Body of pancreas (tissue), 4 donors: ENCODE results near the gene GPM6B. TPM values are rescaled to one million over a fixed set of nuclear protein-coding genes. Genes with fewer than 3 reads are reported as not detected.

ENCODE experiments used
- ATAC-seq: fragments of 150-250 bp; one replicate; pipeline ENCODE4 v1.9.1; 2016
- DNase-seq, 4 donors: peaks; one replicate each; pipeline ENCODE4 v3.0.0-alpha.2; 2019
- H3K27ac ChIP-seq, 4 donors: fragments of 200-600 bp; sonication (generic); 1 replicate in 3 of 4; 2 replicates in 1 of 4; pipeline versions ENCODE4 v1.5.1 to v1.6.1; 2016 to 2019; ENCODE audit warnings: mild to moderate bottlenecking in 1 of 4, mixed read lengths in 1 of 4, moderate library complexity in 1 of 4
- H3K27me3 ChIP-seq, 2 donors: fragments of 200-600 bp; sonication (generic); one replicate each; pipeline ENCODE4 v1.6.0; 2016; ENCODE audit warnings: mild to moderate bottlenecking in 1 of 2
- H3K36me3 ChIP-seq, 2 donors: fragments of 200-600 bp; sonication (generic); replicated peaks in 1 of 2; 2 replicates each; pipeline ENCODE4 v1.5.1; 2016; ENCODE audit warnings: low read depth in 2 of 2; ENCODE audit not compliant: insufficient read depth in 1 of 2
- H3K4me1 ChIP-seq: fragments of 200-600 bp; sonication (generic); one replicate; pipeline ENCODE4 v1.6.0; 2016
- H3K4me3 ChIP-seq, 2 donors: fragments of 200-600 bp; sonication (generic); 1 replicate in 1 of 2; 2 replicates in 1 of 2; pipeline ENCODE4 v1.5.1; 2016 to 2019
- H3K9me3 ChIP-seq, 3 donors: fragments of 200-600 bp; sonication (generic); 1 replicate in 2 of 3; 2 replicates in 1 of 3; pipeline ENCODE4 v1.5.1; 2016
- POLR2A ChIP-seq, 3 donors: fragments of 450-650 bp; IDR thresholded peaks; one replicate each; pipeline ENCODE4 v1.6.1; 2016; ENCODE audit warnings: antibody characterized with exemption in 3 of 3, mild to moderate bottlenecking in 2 of 3
- WGBS, 2 donors: methylation state at CpG; one replicate each; pipeline ENCODE4 v1.1.5; 2017; 5-methylcytosine and 5-hydroxymethylcytosine counted together
- intact Hi-C: fragments of 100-400 bp; cut with DNase I; formaldehyde crosslinking; loops from one replicate; pipeline ENCODE4 v1.15.1; 2023
- total RNA-seq, 2 donors: library from RNA; depleted of rRNA; stranded (reverse); fragments of >200 nt; gene quantifications; one replicate each; pipeline ENCODE4 v1.1.0, GENCODE V29; 2016
- TF ChIP-seq, protein P1 (sequence below), 7 experiments: fragments of 450-650 bp in 4 of 7; fragments of 200-600 bp in 3 of 7; sonication (generic) in 3 of 7; IDR thresholded peaks; one replicate each; pipeline ENCODE4 v1.5.1; 2016 to 2019; ENCODE audit warnings: antibody characterized with exemption in 7 of 7

The GPM6B gene
- total RNA-seq, 2 donors from 2014 or later: under 0.01 to 2.3 TPM

- intact Hi-C loops: no loop called here
- WGBS, 2 donors: 87 to 89% methylated on average over 3 of the region's 3 CpGs
- Histone ChIP-seq H3K27ac (no peak overlapping the region), H3K4me3 (no peak overlapping the region), H3K9me3 (no peaks in the 10 kb centered on the region), H3K36me3 (no peaks in the 10 kb centered on the region), H3K27me3 (no peaks in the 10 kb centered on the region), H3K4me1 (no peaks in the 10 kb centered on the region)
- ATAC-seq (no peak), DNase-seq (no peak)
- TF ChIP-seq, protein P1, sequence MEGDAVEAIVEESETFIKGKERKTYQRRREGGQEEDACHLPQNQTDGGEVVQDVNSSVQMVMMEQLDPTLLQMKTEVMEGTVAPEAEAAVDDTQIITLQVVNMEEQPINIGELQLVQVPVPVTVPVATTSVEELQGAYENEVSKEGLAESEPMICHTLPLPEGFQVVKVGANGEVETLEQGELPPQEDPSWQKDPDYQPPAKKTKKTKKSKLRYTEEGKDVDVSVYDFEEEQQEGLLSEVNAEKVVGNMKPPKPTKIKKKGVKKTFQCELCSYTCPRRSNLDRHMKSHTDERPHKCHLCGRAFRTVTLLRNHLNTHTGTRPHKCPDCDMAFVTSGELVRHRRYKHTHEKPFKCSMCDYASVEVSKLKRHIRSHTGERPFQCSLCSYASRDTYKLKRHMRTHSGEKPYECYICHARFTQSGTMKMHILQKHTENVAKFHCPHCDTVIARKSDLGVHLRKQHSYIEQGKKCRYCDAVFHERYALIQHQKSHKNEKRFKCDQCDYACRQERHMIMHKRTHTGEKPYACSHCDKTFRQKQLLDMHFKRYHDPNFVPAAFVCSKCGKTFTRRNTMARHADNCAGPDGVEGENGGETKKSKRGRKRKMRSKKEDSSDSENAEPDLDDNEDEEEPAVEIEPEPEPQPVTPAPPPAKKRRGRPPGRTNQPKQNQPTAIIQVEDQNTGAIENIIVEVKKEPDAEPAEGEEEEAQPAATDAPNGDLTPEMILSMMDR (IDR thresholded peaks at IDR 0.05): no peak
- TF ChIP-seq POLR2A (IDR thresholded peaks at IDR 0.05): no peak
Measured at GRCh38 chrX:13748486-13748885, 68.4 kb downstream of the GPM6B start.

GRCh38 chrX:13747836-13748235 is 69.1 kb downstream of the GPM6B start:
- Histone ChIP-seq H3K4me3 (no peak overlapping the region), H3K4me1 (no peaks in the 10 kb centered on the region), H3K27ac (no peak overlapping the region), H3K36me3 (no peaks in the 10 kb centered on the region), H3K9me3 (no peaks in the 10 kb centered on the region), H3K27me3 (no peaks in the 10 kb centered on the region)
- TF ChIP-seq, protein P1 (IDR thresholded peaks at IDR 0.05): peak in 6 of 7 experiments; percentile 28 to 37 (median 34)
- no peak for TF ChIP-seq POLR2A (IDR thresholded peaks at IDR 0.05)
- ATAC-seq (peak; percentile 38), DNase-seq (peak; percentile 38 to 57 (median 44))
- WGBS, 2 donors: 14 to 36% methylated on average over 2 of the region's 2 CpGs
- intact Hi-C loops: no loop called here

DNA sequence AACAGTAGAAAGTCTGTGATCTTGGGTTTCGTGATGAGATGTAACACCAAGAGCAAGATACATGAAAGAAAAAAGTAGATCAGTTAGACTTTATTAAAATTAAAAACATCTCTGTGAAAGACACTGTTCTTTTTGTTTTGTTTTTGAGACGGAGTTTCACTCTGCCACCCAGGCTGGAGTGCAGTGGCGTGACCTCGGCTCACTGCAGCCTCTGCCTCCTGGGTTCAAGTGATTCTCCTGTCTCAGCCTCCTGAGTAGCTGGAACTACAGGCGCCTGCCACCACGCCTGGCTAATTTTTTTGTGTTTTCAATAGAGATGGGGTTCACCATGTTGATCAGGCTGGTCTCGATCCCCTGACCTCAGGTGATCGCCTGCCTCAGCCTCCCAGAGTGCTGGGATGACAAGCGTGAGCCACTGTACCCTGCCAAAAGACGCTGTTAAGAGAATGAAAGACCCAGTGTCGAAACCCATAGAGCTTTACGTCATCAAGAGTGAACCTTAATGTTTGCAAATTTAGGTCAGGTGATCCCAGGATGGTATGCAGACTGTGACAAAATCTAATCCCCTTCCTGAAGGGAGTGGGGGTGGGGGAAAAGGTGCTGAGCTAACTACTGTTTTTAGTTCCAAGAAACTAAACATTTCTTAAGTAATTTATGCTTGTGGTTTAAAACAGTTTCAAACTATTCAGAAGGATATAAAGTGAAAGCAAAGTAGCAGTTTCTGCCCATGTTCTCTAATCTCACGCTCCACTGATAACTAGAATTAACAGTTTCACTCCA is 74.3 kb downstream of the GPM6B start:
- Histone ChIP-seq H3K27me3 (no peaks in the 10 kb centered on the region), H3K36me3 (no peaks in the 10 kb centered on the region), H3K4me1 (peaks cover 3% of the 10 kb centered on the region), H3K27ac (peak overlapping the region in 3 of 4 donors; percentile 17 to 53 (median 51)), H3K4me3 (no peak overlapping the region), H3K9me3 (no peaks in the 10 kb centered on the region)
- intact Hi-C loops: no loop called here
- WGBS, 2 donors: 58 to 73% methylated on average over 8 to 13 of the region's 13 CpGs
- peak; percentile 74 for ATAC-seq
- TF ChIP-seq, protein P1 (IDR thresholded peaks at IDR 0.05): no peak
- no peak for TF ChIP-seq POLR2A (IDR thresholded peaks at IDR 0.05)
- DNase-seq: peak in 1 of 4 donors; percentile 20

GRCh38 chrX:13741695-13742094 is 75.2 kb downstream of the GPM6B start:
- ATAC-seq (no peak), DNase-seq (no peak)
- H3K4me3 ChIP-seq: no peak overlapping the region
- no peak for TF ChIP-seq POLR2A (IDR thresholded peaks at IDR 0.05)
- TF ChIP-seq, protein P1 (IDR thresholded peaks at IDR 0.05): no peak
- no peaks in the 10 kb centered on the region for H3K36me3 ChIP-seq
- WGBS, 2 donors: 60 to 79% methylated on average over 6 of the region's 6 CpGs
- no peaks in the 10 kb centered on the region for H3K9me3 ChIP-seq
- H3K27me3 ChIP-seq: no peaks in the 10 kb centered on the region
- intact Hi-C loops: no loop called here
- no peak overlapping the region for H3K27ac ChIP-seq
- peaks cover 3% of the 10 kb centered on the region for H3K4me1 ChIP-seq
